DMS53 treated with DMSO at 0.1 percent for 48 hours (cell line): ENCODE results near the gene DCDC2B.

ENCODE experiments used
- DNase-seq: peaks from one replicate; lab custom pipeline; 2025; ENCODE audit not compliant: unreplicated experiment; lab: John Stamatoyannopoulos, UW

The DCDC2B gene

GRCh38 chr1:32195972-32196823 lies 12.7 kb upstream of the DCDC2B start:
- DNase-seq: no peak

DNA sequence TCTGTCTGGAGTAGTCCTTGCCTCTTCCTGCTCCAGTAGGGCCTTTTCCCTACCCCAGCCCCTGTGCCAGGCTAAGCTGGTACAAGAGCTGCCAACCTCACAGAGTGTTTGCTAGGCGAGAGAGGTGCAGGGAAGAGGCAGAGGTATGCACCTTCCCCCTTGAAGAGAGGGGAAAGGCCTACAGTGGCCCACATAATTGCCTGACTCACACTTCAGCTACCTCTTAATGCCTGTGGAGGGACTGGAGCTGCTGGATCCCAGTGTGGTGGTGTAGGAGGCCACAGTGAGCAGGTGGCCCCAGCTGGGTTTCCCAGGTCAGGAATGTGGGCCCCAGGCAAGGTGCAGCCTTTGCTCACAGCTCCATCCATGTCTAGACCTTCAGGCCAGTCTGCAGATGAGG lies 11.8 kb upstream of the DCDC2B start:
- no peak for DNase-seq

- DNase-seq: no peak
Measured at GRCh38 chr1:32197837-32198236, 11.1 kb upstream of the DCDC2B start.

DNA sequence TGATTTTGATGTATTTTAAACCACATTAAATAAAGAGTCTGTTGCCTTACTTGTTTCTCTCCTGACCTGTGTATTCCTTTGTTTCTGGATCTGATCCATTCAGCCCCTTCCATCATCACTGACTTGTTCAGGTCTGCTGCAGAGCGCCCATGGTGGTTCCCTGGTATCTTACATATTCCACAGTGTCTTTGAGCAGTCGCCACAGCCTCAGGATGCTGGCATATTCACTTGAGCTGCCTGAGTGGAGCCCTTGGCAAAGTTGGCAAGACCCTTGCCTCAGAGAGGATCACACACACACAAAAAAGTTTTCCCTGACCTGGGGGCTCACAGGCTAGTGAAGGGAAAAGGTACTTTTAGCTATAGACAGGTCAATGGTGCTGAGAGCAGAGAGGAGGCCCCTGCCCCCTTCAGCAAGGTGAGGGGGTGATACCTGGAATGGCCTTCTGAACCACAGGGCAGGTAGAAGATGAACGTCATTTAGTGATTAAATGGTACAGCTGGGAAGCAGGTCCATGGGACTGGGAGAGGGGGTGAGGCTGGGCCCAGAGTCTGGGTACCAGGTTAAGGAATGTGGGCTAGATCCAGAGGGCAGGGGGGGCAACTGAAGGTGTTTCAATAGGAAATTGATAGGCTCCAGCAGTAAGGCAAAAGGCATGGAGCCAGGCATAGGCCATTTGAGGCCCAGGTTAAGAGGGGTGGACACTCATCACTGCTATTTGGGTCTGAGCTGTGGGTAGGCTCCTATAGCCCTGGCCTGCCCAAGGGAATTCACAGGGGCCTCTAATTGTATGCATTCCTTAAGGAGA lies 10.4 kb upstream of the DCDC2B start:
- no peak for DNase-seq

DNA sequence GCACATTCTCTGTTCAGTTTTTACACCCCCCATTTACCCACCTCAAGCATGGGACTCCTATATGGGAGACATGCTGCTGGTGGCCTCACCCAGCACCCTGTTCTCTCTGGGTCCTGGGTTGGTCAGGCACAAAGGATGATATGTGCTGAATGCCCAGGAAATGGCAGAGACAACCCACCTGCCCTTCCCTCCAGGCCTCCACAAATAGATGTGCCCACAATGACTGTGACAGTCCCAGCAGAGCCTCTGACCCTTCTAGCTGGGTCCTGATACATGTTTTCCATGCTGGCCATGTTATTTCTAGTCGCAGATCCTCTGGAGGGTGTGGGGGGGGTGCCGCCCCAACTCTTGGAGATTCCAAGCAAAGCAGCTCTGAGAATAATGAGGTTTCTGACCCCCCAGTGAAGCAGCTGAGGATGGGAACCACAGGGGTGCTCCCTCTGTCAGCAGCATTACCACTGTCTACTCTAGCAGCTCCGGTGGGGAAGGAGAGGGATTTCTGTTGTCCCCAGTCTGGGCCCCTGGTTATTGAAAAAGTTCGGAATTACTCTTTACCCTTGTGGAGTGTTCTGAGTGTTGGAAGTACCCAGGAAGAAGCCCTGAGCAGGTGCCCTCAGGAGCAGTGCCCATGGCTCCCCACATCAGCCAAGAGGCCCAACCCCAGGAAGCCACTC lies 9.7 kb upstream of the DCDC2B start:
- no peak for DNase-seq

DNA sequence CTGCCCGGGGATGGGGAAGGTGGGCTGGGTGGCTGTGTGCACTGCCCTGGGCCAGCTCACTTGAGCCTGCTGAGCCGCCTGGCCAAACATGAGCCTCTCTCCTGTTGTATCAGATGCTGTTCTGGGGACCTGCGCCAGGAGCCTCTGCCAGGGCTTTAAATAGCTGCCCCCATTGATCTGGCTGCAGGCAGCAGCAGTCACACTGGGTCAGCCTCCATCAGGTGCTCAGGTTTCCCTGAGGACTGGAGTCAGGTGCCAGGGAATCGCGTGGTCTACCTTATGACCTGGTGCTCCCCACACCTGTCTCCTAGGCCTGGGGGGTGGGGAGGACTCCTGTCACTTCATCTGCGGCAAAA lies 9.2 kb upstream of the DCDC2B start:
- no peak for DNase-seq

- DNase-seq: peak; percentile 41
Measured at GRCh38 chr1:32200226-32201010, 8.5 kb upstream of the DCDC2B start, which contains the start of gene CCDC28B. Gene CCDC28B (plus strand): TSS chr1:32200595. CDS start chr1:32201936, 1,341 bp downstream.

- DNase-seq: no peak
Measured at GRCh38 chr1:32201011-32201855, 7.7 kb upstream of the DCDC2B start.

DNA sequence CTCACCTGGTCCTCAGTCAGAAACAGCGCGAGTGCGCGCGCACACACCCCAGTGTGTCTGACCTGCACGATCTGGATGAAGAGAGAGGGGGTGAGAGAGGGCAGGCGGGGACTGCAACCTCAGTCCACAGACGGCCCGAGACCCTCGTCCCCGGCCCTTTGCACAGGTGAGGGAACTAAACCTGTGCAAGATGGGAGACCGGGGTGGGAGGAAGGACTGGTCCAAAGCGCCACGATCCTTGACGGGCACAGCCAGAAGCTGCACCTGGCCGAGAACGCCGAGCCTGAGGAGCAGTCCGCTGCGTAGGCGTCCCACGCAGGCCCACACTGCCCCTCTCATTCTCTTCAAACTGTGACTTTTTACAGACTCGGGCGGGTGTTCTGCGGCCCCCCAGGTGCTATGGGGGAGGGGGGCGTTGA lies 3.9 kb upstream of the DCDC2B start:
- peak; percentile 41 for DNase-seq

DNA sequence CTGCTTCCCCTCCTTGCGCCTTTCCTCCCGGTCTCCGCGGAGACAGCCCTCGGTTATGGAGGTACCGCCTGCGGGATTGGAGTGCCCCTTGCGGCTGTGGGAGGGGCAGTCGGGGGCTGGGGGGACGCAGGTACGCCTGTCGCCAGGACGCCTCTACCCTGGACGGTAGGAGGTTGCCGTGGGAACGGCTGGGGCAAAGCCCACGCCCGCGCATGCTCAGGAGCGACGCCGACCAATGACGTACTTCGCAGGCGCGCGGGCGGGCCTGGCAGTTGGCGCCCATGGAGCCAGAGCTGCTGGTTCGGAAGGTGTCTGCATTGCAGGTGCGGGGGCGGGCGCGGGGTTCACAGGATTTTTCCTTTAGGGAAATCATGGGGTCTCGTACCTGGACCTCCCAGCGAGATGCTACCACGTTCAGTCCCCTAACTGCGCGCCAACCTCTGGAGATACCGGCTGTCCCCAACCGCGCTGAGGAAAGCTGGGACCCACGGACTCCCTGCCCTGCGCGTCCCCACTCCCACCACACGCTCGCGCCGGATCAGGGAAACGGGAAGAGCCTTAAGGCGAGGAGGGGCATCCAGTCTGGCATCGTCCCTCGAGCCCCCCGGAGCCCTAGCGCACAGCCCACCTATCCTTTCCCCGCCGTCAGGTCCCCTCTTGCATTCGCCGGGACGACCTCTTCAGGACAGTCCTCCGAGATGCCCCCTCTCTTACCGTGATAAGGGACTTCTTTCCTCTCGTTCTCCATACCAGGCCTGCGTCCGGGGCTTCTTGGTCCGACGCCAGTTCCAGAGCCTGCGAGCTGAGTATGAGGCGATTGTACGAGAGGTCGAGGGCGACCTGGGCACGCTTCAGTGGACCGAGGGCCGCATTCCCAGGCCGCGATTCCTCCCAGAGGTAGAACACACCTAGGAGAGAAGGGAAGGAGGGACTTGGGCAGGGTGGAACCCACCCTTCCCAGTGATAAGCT lies 3.2 kb upstream of the DCDC2B start, which contains the start of gene IQCC:
Gene IQCC (plus strand): TSS at position 271 of the 970 bp plus-strand sequence. CDS start 11 bp downstream, at position 282.
- DNase-seq: peak; percentile 79

GRCh38 chr1:32208469-32208868 lies 420 bp upstream of the DCDC2B start:
- no peak for DNase-seq

DNA sequence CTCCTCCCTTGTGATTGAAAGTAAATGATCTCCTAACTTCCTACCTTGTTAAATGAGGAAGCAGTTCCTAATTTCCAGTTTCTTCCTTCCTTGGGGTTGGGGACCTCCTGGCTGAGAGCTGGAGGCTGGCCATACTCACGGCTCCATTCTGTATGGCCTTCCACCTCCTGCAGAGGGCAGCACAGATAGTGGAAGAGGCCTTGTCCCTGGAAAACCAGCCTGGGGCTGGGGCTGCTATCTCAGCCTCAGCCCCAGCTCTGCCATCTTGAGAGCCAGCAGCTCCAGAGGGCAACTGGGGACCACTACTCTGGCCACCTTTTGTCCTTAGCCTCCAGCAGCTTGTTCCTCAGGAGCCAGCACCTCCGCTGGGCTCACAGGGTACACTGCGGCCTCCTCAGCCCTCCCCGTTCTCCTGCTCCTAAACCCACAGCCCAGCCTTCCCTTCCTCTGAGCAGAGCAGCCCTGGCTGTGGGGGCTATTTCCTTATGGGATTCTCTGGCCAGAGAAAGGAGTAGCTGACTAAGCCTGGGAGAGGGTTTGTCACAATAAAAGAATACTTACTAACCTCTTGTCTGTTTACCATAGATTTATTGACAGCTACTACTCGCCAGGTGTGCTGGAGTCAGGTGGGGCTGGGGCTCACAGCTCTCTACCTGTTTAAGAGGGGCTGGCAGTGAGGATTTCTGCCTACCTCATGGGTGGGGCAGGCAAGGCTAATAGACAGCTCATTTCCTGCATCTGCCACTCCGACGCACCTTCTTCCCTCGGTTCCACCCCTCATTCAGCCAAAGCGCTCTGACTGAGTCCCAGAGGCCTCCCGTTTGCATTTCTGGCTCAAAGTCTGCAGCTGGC lies 7.0 kb downstream of the DCDC2B start:
- DNase-seq: peak; percentile 66

GRCh38 chr1:32216566-32216965 lies 7.7 kb downstream of the DCDC2B start:
- DNase-seq: no peak

GRCh38 chr1:32219022-32219421 lies 10.1 kb downstream of the DCDC2B start:
- DNase-seq: no peak

GRCh38 chr1:32220746-32221580 lies 12.1 kb downstream of the DCDC2B start:
- no peak for DNase-seq

DNA sequence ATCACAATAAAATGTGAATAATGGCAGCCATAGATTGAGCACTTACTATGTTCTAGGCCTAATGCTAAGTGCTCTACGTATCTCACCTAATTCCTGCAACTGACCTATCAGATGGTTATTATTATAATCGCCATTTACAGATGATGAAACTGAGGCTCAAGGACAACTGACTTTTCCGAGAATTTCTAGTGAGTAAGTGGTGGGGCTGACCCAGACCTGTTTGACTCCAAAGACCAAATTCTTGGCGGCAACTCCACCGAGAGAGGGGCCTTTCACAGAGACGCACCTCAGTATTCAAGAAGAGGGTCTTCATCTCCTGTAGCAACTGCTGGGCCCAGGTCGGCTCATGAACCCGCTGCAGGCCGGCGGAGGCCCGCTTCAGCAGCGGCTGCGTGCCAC lies 12.7 kb downstream of the DCDC2B start:
- no peak for DNase-seq
